ENCODE results near the gene UBE2G2. TPM values are rescaled to one million over a fixed set of nuclear protein-coding genes. Genes with fewer than 3 reads are reported as not detected.
A peak's percentile ranks its signal among the peaks of the same experiment; 100 is the strongest.

The UBE2G2 gene
- total RNA-seq, 1 experiment from 2014 or later = 121 TPM

GRCh38 chr21:44736291-44737004 lies 65.2 kb downstream of the UBE2G2 start:
- H3K14ac ChIP-seq (ENCODE audit: insufficient read depth, low read length) = peak overlapping the region; percentile 14
- H2AFZ ChIP-seq (ENCODE audit: low read length) = no peak overlapping the region
- H2AK5ac ChIP-seq (ENCODE audit: insufficient read length, low read length) = no peak overlapping the region
- no peaks in the 10 kb centered on the region for H3K79me1 ChIP-seq (ENCODE audit: insufficient read depth, low read depth, low read length, poor library complexity, severe bottlenecking)
- H2BK15ac ChIP-seq (ENCODE audit: low read depth, low read length) = no peak overlapping the region
- no peaks in the 10 kb centered on the region for H3K79me2 ChIP-seq (ENCODE audit: insufficient read depth, low read length)
- no peak overlapping the region for H3K18ac ChIP-seq (ENCODE audit: insufficient read length, low read depth, low read length)
- no peak overlapping the region for H3K9ac ChIP-seq (ENCODE audit: extremely low read depth, insufficient read length, low read length)
- H3K4me3 Mint-ChIP-seq = peak overlapping the region in 1 of 2 experiments; percentile 6; a peak in 2 of 5 replicates
- no CpG with 5 or more reads among the region's 8 CpGs for WGBS (ENCODE audit: extremely low coverage, insufficient read length, low lambda C conversion rate)
- H3K4me1 ChIP-seq (ENCODE audit: insufficient read depth, low read length) = no peaks in the 10 kb centered on the region
- H2BK5ac ChIP-seq (ENCODE audit: insufficient read length, low read length) = no peak overlapping the region
- H3K27ac ChIP-seq (ENCODE audit: insufficient read length, low read depth, low read length) = no peak overlapping the region
- H3K56ac ChIP-seq (ENCODE audit: insufficient read length, low read depth, low read length) = no peak overlapping the region
- no peak overlapping the region for H3K4ac ChIP-seq (ENCODE audit: low read depth, low read length)
- H3K9me3 Mint-ChIP-seq = no peaks in the 10 kb centered on the region
- TF ChIP-seq, protein P1, sequence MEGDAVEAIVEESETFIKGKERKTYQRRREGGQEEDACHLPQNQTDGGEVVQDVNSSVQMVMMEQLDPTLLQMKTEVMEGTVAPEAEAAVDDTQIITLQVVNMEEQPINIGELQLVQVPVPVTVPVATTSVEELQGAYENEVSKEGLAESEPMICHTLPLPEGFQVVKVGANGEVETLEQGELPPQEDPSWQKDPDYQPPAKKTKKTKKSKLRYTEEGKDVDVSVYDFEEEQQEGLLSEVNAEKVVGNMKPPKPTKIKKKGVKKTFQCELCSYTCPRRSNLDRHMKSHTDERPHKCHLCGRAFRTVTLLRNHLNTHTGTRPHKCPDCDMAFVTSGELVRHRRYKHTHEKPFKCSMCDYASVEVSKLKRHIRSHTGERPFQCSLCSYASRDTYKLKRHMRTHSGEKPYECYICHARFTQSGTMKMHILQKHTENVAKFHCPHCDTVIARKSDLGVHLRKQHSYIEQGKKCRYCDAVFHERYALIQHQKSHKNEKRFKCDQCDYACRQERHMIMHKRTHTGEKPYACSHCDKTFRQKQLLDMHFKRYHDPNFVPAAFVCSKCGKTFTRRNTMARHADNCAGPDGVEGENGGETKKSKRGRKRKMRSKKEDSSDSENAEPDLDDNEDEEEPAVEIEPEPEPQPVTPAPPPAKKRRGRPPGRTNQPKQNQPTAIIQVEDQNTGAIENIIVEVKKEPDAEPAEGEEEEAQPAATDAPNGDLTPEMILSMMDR (conservative IDR thresholded peaks at IDR 0.05) = no peak
- no peak overlapping the region for H4K8ac ChIP-seq (replicated peaks; ENCODE audit: insufficient read length, low read depth, low read length)
- H3K27me3 Mint-ChIP-seq (ENCODE audit: low read depth) = peaks cover 9% of the 10 kb centered on the region
- H3K27ac Mint-ChIP-seq = peak overlapping the region in 1 of 3 experiments; percentile 62; a peak in 1 of 7 replicates
- no peaks in the 10 kb centered on the region for H3K27me3 ChIP-seq (ENCODE audit: insufficient read depth, low read length)
- no peaks in the 10 kb centered on the region for H3K23me2 ChIP-seq (ENCODE audit: insufficient read length, low read depth, low read length, poor library complexity, severe bottlenecking)
- peaks cover 0 to 4% (median 2%) of the 10 kb centered on the region in 3 experiments; a peak in 3 of 7 replicates for H3K36me3 Mint-ChIP-seq (ENCODE audit: insufficient read depth in 1 of 3, low read depth in 3 of 3)
- H2BK20ac ChIP-seq (ENCODE audit: low read depth, low read length, poor library complexity, severe bottlenecking) = no peak overlapping the region
- H3K4me1 Mint-ChIP-seq = peaks cover 59 to 60% of the 10 kb centered on the region in 2 experiments
- no peak overlapping the region for H3T11ph ChIP-seq (ENCODE audit: low read length)
- H4K91ac ChIP-seq (ENCODE audit: insufficient read length, low read depth, low read length) = no peak overlapping the region
- H3K4me2 ChIP-seq (ENCODE audit: insufficient read depth, insufficient read length, low read length) = no peak overlapping the region
- H3K9me3 ChIP-seq (ENCODE audit: control insufficient read depth, low read depth, low read length) = no peaks in the 10 kb centered on the region
- no peak overlapping the region for H2BK120ac ChIP-seq (ENCODE audit: low read depth, low read length, poor library complexity, severe bottlenecking)
- no peaks in the 10 kb centered on the region for H4K20me1 ChIP-seq (ENCODE audit: control insufficient read depth, insufficient read depth, insufficient read length)
- no peak overlapping the region for H4K5ac ChIP-seq (ENCODE audit: insufficient read length, low read depth, low read length)
- no peak overlapping the region for H3K23ac ChIP-seq (ENCODE audit: insufficient read length, low read depth, low read length)
- peak; percentile 8 for DNase-seq
- H2BK12ac ChIP-seq (ENCODE audit: insufficient read length, low read depth, low read length) = no peak overlapping the region

All from H9 (cell line).